ENCODE results near the gene LRRC34. TPM values are rescaled to one million over a fixed set of nuclear protein-coding genes. Genes with fewer than 3 reads are reported as not detected.

The LRRC34 gene
- total RNA-seq, 1 donor from 2014 or later: 1.6 TPM

DNA sequence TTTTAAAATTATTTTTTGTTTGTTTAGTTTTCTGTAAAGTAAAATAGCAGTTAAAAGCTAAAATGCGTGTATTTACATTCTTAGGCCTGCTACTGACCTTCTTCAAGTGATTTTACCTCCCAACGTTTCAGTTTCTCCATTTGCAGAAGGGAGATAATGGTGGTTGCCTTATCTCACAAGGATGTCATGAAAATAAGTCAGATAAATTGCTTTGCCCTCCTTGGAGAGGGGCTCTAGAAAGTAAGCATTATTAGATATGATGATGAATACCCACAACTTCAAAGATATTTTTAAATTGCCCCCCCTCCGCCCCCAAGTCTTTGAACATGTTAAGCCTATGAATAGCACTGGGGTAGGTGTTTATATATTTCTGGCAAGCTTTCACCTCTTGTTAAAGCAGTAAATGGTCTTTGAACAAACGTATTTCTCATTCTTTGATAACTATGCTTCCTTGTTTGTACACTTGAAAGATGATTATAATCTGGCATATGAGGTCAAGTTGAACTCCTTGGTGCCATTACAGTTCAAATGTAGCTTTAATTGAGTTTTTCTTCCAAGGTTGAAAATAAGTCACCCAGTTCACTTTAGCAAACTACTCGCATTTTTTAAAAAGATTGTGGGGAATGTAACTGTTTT is 54.2 kb downstream of the LRRC34 start:
- no peaks in the 10 kb centered on the region for H3K36me3 ChIP-seq
- H3K4me3 ChIP-seq: no peak overlapping the region
- no peak overlapping the region for H3K27ac ChIP-seq (replicated peaks)
- intact Hi-C loops (cut with micrococcal nuclease): no loop called here
- TF ChIP-seq CTCF (IDR thresholded peaks at IDR 0.05; ENCODE audit: borderline replicate concordance): no peak
- H3K9me3 ChIP-seq (replicated peaks): peaks cover 5% of the 10 kb centered on the region
- peaks cover 16% of the 10 kb centered on the region for H3K27me3 ChIP-seq (ENCODE audit: low read depth)
- DNase-seq: no peak
- peaks cover under 1% of the 10 kb centered on the region for H3K4me1 ChIP-seq

DNA sequence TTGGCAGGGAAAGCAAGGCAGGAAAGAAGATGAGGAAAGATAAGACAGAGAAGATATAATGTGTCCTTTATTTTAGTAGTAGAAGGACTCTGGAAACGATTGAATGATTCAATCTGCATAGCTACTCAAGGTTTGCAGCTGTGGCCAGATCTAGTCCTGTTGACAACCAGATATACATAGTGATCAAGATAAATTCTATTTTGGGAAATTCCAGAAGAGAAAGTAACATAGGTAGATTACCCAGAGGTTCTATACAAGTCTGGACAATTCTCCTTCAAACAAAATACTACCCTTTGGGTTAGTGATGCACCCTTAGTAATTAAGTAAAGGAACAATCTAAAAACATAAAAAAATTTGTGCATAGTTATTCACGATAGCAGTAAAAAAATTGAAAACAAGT is 57.2 kb downstream of the LRRC34 start:
- no peak for DNase-seq
- H3K36me3 ChIP-seq: no peaks in the 10 kb centered on the region
- H3K4me3 ChIP-seq: no peak overlapping the region
- no peaks in the 10 kb centered on the region for H3K4me1 ChIP-seq
- intact Hi-C loops (cut with micrococcal nuclease): no loop called here
- TF ChIP-seq CTCF (IDR thresholded peaks at IDR 0.05; ENCODE audit: borderline replicate concordance): no peak
- no peaks in the 10 kb centered on the region for H3K9me3 ChIP-seq (replicated peaks)
- no peak overlapping the region for H3K27ac ChIP-seq (replicated peaks)
- peaks cover 28% of the 10 kb centered on the region for H3K27me3 ChIP-seq (ENCODE audit: low read depth)

DNA sequence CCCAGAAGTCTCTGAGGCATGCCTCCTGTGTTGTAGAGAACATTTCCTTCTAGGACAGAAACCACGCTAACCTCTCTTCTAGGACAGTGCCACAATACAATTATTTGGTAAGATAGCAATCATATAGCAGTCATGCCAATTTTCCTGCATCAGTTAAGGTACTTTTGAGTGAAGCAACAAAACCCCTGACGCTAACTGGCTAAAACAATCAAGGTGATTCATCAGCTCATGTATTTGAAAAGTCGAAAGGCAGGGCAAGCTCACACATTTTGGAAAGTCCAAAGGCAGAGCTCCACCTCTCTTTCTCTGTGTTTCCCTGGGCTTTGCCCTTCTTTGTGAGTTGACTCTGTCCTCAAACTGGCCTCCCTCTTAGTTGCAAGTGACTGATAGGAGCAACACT is 58.0 kb downstream of the LRRC34 start:
- no peak for DNase-seq
- Histone ChIP-seq H3K4me3 (no peak overlapping the region), H3K36me3 (no peaks in the 10 kb centered on the region), H3K27ac (replicated peaks) (no peak overlapping the region), H3K27me3 (ENCODE audit: low read depth) (peaks cover 36% of the 10 kb centered on the region), H3K9me3 (replicated peaks) (no peaks in the 10 kb centered on the region), H3K4me1 (no peaks in the 10 kb centered on the region)
- intact Hi-C loops (cut with micrococcal nuclease): no loop called here
- TF ChIP-seq CTCF (IDR thresholded peaks at IDR 0.05; ENCODE audit: borderline replicate concordance): no peak

- no peak for DNase-seq
- H3K4me1 ChIP-seq: no peaks in the 10 kb centered on the region
- no peak overlapping the region for H3K27ac ChIP-seq (replicated peaks)
- H3K9me3 ChIP-seq (replicated peaks): no peaks in the 10 kb centered on the region
- H3K4me3 ChIP-seq: no peak overlapping the region
- no peaks in the 10 kb centered on the region for H3K36me3 ChIP-seq
- intact Hi-C loops (cut with micrococcal nuclease): no loop called here
- H3K27me3 ChIP-seq (ENCODE audit: low read depth): peaks cover 57% of the 10 kb centered on the region
- TF ChIP-seq CTCF (IDR thresholded peaks at IDR 0.05; ENCODE audit: borderline replicate concordance): no peak
Observed at GRCh38 chr3:169751875-169752274, 60.8 kb downstream of the LRRC34 start.

GRCh38 chr3:169750665-169751064 is 62.0 kb downstream of the LRRC34 start:
- no peak for DNase-seq
- Histone ChIP-seq H3K27ac (replicated peaks) (no peak overlapping the region), H3K27me3 (ENCODE audit: low read depth) (peaks cover 65% of the 10 kb centered on the region), H3K36me3 (no peaks in the 10 kb centered on the region), H3K9me3 (replicated peaks) (no peaks in the 10 kb centered on the region), H3K4me3 (no peak overlapping the region), H3K4me1 (no peaks in the 10 kb centered on the region)
- no peak for TF ChIP-seq CTCF (IDR thresholded peaks at IDR 0.05; ENCODE audit: borderline replicate concordance)
- intact Hi-C loops (cut with micrococcal nuclease): no loop called here
